ENCODE results near the gene NFKBIB.

DNA sequence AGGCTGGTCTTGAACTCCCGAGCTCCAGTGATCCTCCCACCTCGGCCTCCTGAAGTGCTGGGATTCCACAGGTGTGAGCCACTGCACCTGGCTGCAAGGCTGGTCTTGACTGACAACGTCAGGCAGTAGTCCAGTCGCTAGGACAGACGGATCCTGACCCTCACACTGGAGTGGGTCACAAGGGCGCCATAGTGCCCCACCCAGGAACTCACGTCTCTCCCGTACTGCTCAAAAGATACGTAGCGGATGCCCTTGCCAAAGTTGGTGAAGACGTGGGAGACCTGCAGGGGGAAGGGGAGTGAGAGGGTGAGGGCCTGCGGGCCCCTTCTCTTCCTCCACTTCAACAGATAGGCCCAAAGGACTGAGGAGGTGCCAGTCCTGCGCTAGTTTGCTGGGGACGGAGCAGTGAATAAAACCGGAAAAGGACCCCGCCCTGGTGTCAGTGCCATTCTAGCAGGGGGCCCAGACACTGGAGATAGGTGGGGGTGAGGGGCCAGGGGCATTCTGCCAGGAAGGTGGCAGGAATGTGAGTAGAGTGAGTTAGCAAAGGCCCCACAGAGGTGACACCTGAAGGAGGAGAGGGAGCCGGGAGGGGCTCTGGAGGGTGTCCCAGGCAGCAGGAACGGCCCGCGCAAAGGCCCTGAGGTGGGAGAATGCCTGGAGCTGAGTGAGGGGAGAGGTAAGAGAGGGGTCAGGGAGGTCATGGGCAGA lies 42.9 kb downstream of the NFKBIB start:
- no peak; the same call in 1 of the 2 replicates for TF ChIP-seq POLR2AphosphoS5 (IDR thresholded peaks at IDR 0.05; ENCODE audit: borderline replicate concordance, low read depth, low read length)
- TF ChIP-seq FOXP2 (optimal IDR thresholded peaks at IDR 0.05; ENCODE audit: control extremely low read depth, extremely low read length, insufficient read depth) = no peak
- TF ChIP-seq EZH2 (IDR thresholded peaks at IDR 0.05) = no peak
